Transverse colon (tissue), 3 donors: Measurements from ENCODE around the gene ABCG1.

Source experiments
- POLR2A ChIP-seq: fragments of 450-650 bp; IDR thresholded peaks from one replicate; pipeline ENCODE4 v1.6.1; 2016; ENCODE audit warnings: antibody characterized with exemption, mild to moderate bottlenecking, moderate library complexity
- TF ChIP-seq, protein P1 (sequence below), 5 experiments: fragments of 200-600 bp in 3 of 5; fragments of 450-650 bp in 2 of 5; sonication (generic) in 3 of 5; IDR thresholded peaks; 1 replicate in 2 of 5; 2 replicates in 3 of 5; pipeline ENCODE4 v1.5.1; 2016 to 2017; ENCODE audit warnings: antibody characterized with exemption in 5 of 5, inconsistent platforms in 3 of 5, mild to moderate bottlenecking in 2 of 5, moderate library complexity in 1 of 5

DNA sequence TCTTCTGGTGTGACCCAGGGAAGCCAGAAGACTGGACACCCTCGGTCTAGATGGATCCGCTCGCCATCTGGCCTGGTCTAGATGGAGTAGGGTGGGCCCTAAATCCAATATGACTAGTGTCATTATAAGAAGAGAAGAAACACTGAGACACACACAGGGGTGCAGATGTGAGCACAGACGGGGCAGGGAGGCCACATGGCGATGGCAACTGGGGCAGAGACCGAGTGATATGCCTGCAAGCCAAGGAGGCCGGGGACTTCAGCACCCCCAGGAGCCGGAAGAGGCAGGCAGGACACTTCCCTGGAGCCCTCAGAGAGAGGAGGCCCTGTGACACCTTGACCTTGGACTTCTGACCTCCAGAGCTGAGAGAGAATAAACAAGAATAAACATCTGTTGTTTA, 101.9 kb downstream of the ABCG1 start:
- TF ChIP-seq, protein P1, sequence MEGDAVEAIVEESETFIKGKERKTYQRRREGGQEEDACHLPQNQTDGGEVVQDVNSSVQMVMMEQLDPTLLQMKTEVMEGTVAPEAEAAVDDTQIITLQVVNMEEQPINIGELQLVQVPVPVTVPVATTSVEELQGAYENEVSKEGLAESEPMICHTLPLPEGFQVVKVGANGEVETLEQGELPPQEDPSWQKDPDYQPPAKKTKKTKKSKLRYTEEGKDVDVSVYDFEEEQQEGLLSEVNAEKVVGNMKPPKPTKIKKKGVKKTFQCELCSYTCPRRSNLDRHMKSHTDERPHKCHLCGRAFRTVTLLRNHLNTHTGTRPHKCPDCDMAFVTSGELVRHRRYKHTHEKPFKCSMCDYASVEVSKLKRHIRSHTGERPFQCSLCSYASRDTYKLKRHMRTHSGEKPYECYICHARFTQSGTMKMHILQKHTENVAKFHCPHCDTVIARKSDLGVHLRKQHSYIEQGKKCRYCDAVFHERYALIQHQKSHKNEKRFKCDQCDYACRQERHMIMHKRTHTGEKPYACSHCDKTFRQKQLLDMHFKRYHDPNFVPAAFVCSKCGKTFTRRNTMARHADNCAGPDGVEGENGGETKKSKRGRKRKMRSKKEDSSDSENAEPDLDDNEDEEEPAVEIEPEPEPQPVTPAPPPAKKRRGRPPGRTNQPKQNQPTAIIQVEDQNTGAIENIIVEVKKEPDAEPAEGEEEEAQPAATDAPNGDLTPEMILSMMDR (IDR thresholded peaks at IDR 0.05) = no peak
- TF ChIP-seq POLR2A = no peak
